Naive thymus-derived CD4-positive, alpha-beta T cell (primary cell): Measurements from ENCODE around the gene ENDOU. TPM values are rescaled to one million over a fixed set of nuclear protein-coding genes. Genes with fewer than 3 reads are reported as not detected.
"Not testable (repeated sequence)": the region's sequence is repeated elsewhere in the genome, so short reads cannot be mapped to it uniquely, and the experiment has no call there.

Source experiments
- ATAC-seq: fragments of 150-1000 bp; cut with Tn5 transposase; 2 replicates; pipeline ENCODE4 v1.10.0; 2021; ENCODE audit warnings: mild to moderate bottlenecking, moderate library complexity
- CTCF ChIA-PET: fragments of 350-600 bp; sonication (Branson Sonifier 250); formaldehyde crosslinking; loops from one replicate; lab custom pipeline; 2021; ENCODE audit warnings: antibody characterized with exemption; lab: Charles Lee
- POLR2A ChIA-PET: fragments of 350-600 bp; sonication (Branson Sonifier 250); formaldehyde crosslinking; loops from one replicate; lab custom pipeline; 2021; ENCODE audit warnings: antibody characterized with exemption, inconsistent platforms; lab: Charles Lee
- DNase-seq, 9 donors: peaks; one replicate each; pipeline versions ENCODE4 v3.0.0 to v3.0.0-alpha.2; 2020 to 2022; ENCODE audit warnings: mixed read lengths in 1 of 9
- H3K27ac ChIP-seq: one replicate; pipeline ENCODE4 v1.7.0; 2013; ENCODE audit warnings: mild to moderate bottlenecking, low read depth, low read length, moderate library complexity
- H3K27me3 ChIP-seq, 2 donors: one replicate each; pipeline ENCODE4 v1.7.0; 2013; ENCODE audit warnings: low read length in 2 of 2, mild to moderate bottlenecking in 2 of 2, moderate library complexity in 2 of 2; ENCODE audit not compliant: control insufficient read depth in 2 of 2, insufficient read depth in 2 of 2
- H3K36me3 ChIP-seq, 3 experiments: 1 replicate in 2 of 3; 2 replicates in 1 of 3; pipeline ENCODE4 v1.7.0; 2013; ENCODE audit warnings: low read length in 3 of 3, mild to moderate bottlenecking in 3 of 3, moderate library complexity in 1 of 3; ENCODE audit not compliant: insufficient read depth in 3 of 3, control insufficient read depth in 2 of 3
- H3K4me1 ChIP-seq, 2 donors: one replicate each; pipeline ENCODE4 v1.7.0; 2013; ENCODE audit warnings: low read length in 2 of 2, mild to moderate bottlenecking in 2 of 2, moderate library complexity in 1 of 2; ENCODE audit not compliant: control insufficient read depth in 2 of 2, insufficient read depth in 2 of 2
- H3K4me3 ChIP-seq: 2 replicates; pipeline ENCODE4 v1.7.0; 2013; ENCODE audit warnings: mild to moderate bottlenecking, low read length
- H3K9me3 ChIP-seq, 3 experiments: 1 replicate in 2 of 3; 2 replicates in 1 of 3; pipeline ENCODE4 v1.7.0; 2013; ENCODE audit warnings: low read length in 3 of 3; ENCODE audit not compliant: control insufficient read depth in 2 of 3
- H3K27ac Mint-ChIP-seq, 9 donors: one replicate each; pipeline ENCODE4 v1.8.0; 2020 to 2022; ENCODE audit warnings: mixed read lengths in 9 of 9, mild to moderate bottlenecking in 8 of 9, moderate library complexity in 5 of 9, inconsistent platforms in 2 of 9
- H3K27me3 Mint-ChIP-seq, 5 donors: one replicate each; pipeline ENCODE4 v1.8.0; 2021 to 2022; ENCODE audit warnings: mixed read lengths in 5 of 5, mild to moderate bottlenecking in 1 of 5
- H3K36me3 Mint-ChIP-seq, 5 donors: one replicate each; pipeline ENCODE4 v1.8.0; 2020 to 2022; ENCODE audit warnings: mixed read lengths in 5 of 5, mild to moderate bottlenecking in 3 of 5, inconsistent platforms in 1 of 5
- H3K4me1 Mint-ChIP-seq, 7 donors: one replicate each; pipeline ENCODE4 v1.8.0; 2020 to 2022; ENCODE audit warnings: mixed read lengths in 7 of 7, mild to moderate bottlenecking in 3 of 7, inconsistent platforms in 1 of 7
- H3K4me3 Mint-ChIP-seq, 10 donors: one replicate each; pipeline ENCODE4 v1.8.0; 2020 to 2022; ENCODE audit warnings: mild to moderate bottlenecking in 10 of 10, mixed read lengths in 10 of 10, moderate library complexity in 6 of 10, inconsistent platforms in 2 of 10
- H3K9me3 Mint-ChIP-seq, 11 donors: one replicate each; pipeline ENCODE4 v1.8.0; 2020 to 2022; ENCODE audit warnings: mixed read lengths in 11 of 11, mild to moderate bottlenecking in 4 of 11, inconsistent platforms in 1 of 11, moderate library complexity in 1 of 11
- intact Hi-C, 2 donors: fragments of 100-400 bp; cut with micrococcal nuclease; formaldehyde crosslinking; loops; one replicate each; pipeline ENCODE4 v1.15.1; 2023
- polyA plus RNA-seq, 2 donors: library from polyadenylated mRNA; unstranded; fragments of 300-500 nt; fragmentation: Illumina TruSeq; gene quantifications; one replicate each; pipeline ENCODE4 v1.2.3, GENCODE V29; 2021
- total RNA-seq, 6 experiments: library from RNA in 5 of 6; stranded (reverse) in 5 of 6; gene quantifications; 1 replicate in 5 of 6; 2 replicates in 1 of 6; pipeline ENCODE4 v1.2.3 and lab custom pipeline; 2021 to 2026

The ENDOU gene
- total and polyA plus RNA-seq, 7 experiments from 2014 or later = not detected

DNA sequence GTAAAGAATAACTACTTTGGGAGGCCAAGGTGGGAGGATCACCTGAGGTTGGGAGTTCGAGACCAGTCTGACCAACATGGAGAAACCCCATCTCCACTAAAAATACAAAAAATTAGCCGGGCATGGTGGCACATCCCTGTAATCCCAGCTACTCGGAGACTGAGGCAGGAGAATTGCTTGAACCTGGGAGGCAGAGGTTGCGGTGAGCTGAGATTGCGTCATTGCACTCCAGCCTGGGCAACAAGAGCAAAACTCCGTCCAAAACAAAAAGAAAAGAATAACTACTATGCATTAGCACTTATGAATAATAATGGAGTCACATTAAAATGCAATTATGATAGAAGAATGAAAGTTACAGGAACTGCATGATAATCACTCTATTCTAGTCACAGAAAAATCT, 57.4 kb downstream of the ENDOU start:
- peaks cover 5 to 38% (median 7%) of the 10 kb centered on the region in 3 experiments for H3K36me3 ChIP-seq
- H3K27ac Mint-ChIP-seq, CTCF ChIA-PET: not testable (repeated sequence)

More for the DNA sequence above, 57.4 kb downstream of the ENDOU start:
- H3K4me3 ChIP-seq, H3K27ac ChIP-seq, H3K27me3 Mint-ChIP-seq, ATAC-seq, H3K27me3 ChIP-seq, POLR2A ChIA-PET, H3K4me3 Mint-ChIP-seq, DNase-seq, H3K9me3 ChIP-seq, intact Hi-C loops, H3K4me1 ChIP-seq, H3K9me3 Mint-ChIP-seq: not testable (repeated sequence)
- Mint-ChIP-seq H3K36me3 (peaks cover 9 to 49% (median 24%) of the 10 kb centered on the region in 5 donors), H3K4me1 (peaks cover 0 to 20% (median 12%) of the 10 kb centered on the region in 7 donors)

Other genes with a start within 250 kb of the ENDOU start
- 10 to 100 TPM; 28.5 to 51.3 (median 43.9) TPM for gene RPAP3, start 19.5 kb downstream of the ENDOU start, total RNA-seq
- gene RPAP3, start 19.5 kb downstream of the ENDOU start, polyA plus RNA-seq = 10 to 100 TPM; 36.7 to 48.9 TPM
- 1 to 10 TPM in 2 of 5 experiments, under 1 TPM in 2, not detected in 1; 0.08 to 1.9 (median 1.1) TPM for gene RAPGEF3, start 33.4 kb upstream of the ENDOU start, total RNA-seq
- gene RAPGEF3, start 33.4 kb upstream of the ENDOU start, polyA plus RNA-seq = under 1 TPM in 1 of 2 donors, not detected in 1; 0.15 TPM
- 10 to 100 TPM in 2 of 5 experiments, 1 to 10 TPM in 3; 6.7 to 14.3 (median 10.0) TPM for gene SLC48A1, start 47.7 kb upstream of the ENDOU start, total RNA-seq
- gene SLC48A1, start 47.7 kb upstream of the ENDOU start, polyA plus RNA-seq = 10 to 100 TPM; 12.5 to 15.6 TPM
- 100 to 1,000 TPM; 150 to 194 (median 188) TPM for gene HDAC7, start 94.4 kb upstream of the ENDOU start, total RNA-seq
- gene HDAC7, start 94.4 kb upstream of the ENDOU start, polyA plus RNA-seq = 10 to 100 TPM; 16.7 to 36.7 TPM
- gene VDR, start 179.5 kb upstream of the ENDOU start, total RNA-seq = 10 to 100 TPM in 2 of 5 experiments, 1 to 10 TPM in 3; 1.6 to 82.6 (median 2.9) TPM
- gene VDR, start 179.5 kb upstream of the ENDOU start, polyA plus RNA-seq = 1 to 10 TPM in 1 of 2 donors, under 1 TPM in 1; 0.11 to 1.4 TPM
- 100 to 1,000 TPM in 1 of 5 experiments, 10 to 100 TPM in 4; 20.7 to 120 (median 34.4) TPM for gene TMEM106C, start 238.1 kb upstream of the ENDOU start, total RNA-seq
- gene TMEM106C, start 238.1 kb upstream of the ENDOU start, polyA plus RNA-seq = 10 to 100 TPM; 52.6 to 57.3 TPM